ENCODE measurements around the gene ZNF462. TPM values are rescaled to one million over a fixed set of nuclear protein-coding genes. Genes with fewer than 3 reads are reported as not detected.

Gene ZNF462
- total and polyA plus RNA-seq, 9 donors: 5.8 to 87.6 (median 51.2) TPM

DNA sequence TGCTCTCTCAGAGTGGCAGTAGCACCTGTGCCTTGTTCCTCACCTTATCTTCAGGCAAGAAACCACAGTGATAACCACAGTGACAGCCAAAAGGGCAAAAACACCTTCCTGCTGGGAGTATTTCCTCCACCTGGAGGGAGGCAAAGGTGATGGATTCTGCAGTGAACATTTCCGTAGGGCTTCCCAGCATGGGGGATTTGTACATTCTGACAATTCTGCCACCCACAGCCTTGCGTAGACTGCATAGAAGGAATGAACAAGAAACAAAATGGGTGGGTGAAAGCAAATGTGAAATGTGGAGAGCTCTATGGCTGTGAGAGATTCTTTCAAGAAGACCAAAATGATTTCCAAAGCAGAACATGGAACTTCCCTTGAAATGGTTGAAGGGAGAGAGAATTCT lies 111.4 kb downstream of the ZNF462 start:
- no peak overlapping the region for H3K27ac ChIP-seq
- no peak overlapping the region for H3K4me3 ChIP-seq
- H3K9me3 ChIP-seq: no peaks in the 10 kb centered on the region
- H3K36me3 ChIP-seq: no peaks in the 10 kb centered on the region
- 90 to 97% (median 97%) methylated on average over 2 of the region's 2 CpGs for WGBS, 3 donors
- no peaks in the 10 kb centered on the region for H3K4me1 ChIP-seq (ENCODE audit: insufficient read depth)
- DNase-seq: no peak
- TF ChIP-seq POLR2A (IDR thresholded peaks at IDR 0.05): no peak
- no peaks in the 10 kb centered on the region for H3K27me3 ChIP-seq
- intact Hi-C loops (cut with DNase I): no loop called here

DNA sequence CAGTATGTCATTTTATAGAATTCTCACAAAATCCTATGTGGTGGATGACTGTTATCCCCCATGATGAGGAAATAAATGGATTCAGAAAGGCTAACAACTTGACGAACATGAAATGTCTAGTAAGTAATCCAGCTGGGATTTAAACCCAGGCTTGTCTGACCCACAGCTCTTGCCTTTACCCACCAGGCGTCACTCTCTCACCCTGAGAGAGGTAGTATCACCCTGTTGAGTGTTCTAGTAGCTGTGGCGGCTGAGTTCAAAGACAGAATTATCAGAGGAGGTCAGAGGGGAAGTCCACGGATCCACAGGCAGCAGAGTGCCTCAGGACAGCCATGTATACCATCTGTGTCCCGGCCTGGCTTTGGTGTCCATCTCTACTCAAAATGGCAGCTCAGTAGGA lies 113.8 kb downstream of the ZNF462 start:
- no peak for DNase-seq
- H3K4me3 ChIP-seq: no peak overlapping the region
- intact Hi-C loops (cut with DNase I): no loop called here
- H3K9me3 ChIP-seq: no peaks in the 10 kb centered on the region
- H3K4me1 ChIP-seq (ENCODE audit: insufficient read depth): no peaks in the 10 kb centered on the region
- H3K27me3 ChIP-seq: no peaks in the 10 kb centered on the region
- TF ChIP-seq POLR2A (IDR thresholded peaks at IDR 0.05): no peak
- no peak for TF ChIP-seq EP300 (IDR thresholded peaks at IDR 0.05)
- TF ChIP-seq, protein P1, sequence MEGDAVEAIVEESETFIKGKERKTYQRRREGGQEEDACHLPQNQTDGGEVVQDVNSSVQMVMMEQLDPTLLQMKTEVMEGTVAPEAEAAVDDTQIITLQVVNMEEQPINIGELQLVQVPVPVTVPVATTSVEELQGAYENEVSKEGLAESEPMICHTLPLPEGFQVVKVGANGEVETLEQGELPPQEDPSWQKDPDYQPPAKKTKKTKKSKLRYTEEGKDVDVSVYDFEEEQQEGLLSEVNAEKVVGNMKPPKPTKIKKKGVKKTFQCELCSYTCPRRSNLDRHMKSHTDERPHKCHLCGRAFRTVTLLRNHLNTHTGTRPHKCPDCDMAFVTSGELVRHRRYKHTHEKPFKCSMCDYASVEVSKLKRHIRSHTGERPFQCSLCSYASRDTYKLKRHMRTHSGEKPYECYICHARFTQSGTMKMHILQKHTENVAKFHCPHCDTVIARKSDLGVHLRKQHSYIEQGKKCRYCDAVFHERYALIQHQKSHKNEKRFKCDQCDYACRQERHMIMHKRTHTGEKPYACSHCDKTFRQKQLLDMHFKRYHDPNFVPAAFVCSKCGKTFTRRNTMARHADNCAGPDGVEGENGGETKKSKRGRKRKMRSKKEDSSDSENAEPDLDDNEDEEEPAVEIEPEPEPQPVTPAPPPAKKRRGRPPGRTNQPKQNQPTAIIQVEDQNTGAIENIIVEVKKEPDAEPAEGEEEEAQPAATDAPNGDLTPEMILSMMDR (IDR thresholded peaks at IDR 0.05): no peak
- H3K27ac ChIP-seq: no peak overlapping the region
- no peaks in the 10 kb centered on the region for H3K36me3 ChIP-seq
- 93 to 98% (median 97%) methylated on average over 5 of the region's 5 CpGs for WGBS, 3 donors

DNA sequence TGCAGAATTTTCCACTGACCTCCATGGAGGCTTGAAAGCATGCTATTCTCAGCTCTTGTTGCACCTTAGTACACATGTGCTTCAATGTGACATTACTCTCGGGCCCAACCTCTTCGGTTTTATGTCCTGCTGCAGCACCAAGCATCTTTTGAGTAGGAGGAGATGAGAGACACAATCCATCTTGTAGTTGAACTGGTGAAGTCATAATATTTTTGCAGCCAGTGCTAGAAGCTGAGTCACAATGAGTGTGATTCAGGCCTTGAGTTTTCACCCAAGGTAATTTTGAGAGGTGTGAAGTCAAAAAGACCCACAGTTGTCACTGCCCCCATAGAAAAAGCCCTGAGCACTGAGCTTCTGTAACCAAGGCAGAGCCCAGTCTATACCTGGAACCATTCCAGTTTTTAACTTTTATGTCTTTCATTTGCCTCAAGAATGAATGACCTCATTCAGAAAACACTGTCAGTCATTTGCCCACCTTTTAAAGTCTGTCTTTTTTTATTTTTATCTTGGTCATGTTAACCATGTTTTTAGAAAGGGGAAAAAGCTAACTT lies 117.7 kb downstream of the ZNF462 start:
- no peak overlapping the region for H3K27ac ChIP-seq
- no peaks in the 10 kb centered on the region for H3K9me3 ChIP-seq
- H3K4me3 ChIP-seq: no peak overlapping the region
- H3K36me3 ChIP-seq: no peaks in the 10 kb centered on the region
- DNase-seq: no peak
- no peaks in the 10 kb centered on the region for H3K4me1 ChIP-seq (ENCODE audit: insufficient read depth)
- 57 to 66% (median 62%) methylated on average over 2 of the region's 2 CpGs for WGBS, 3 donors
- TF ChIP-seq POLR2A (IDR thresholded peaks at IDR 0.05): no peak
- TF ChIP-seq EP300 (IDR thresholded peaks at IDR 0.05): no peak
- TF ChIP-seq, protein P1 (IDR thresholded peaks at IDR 0.05): no peak
- intact Hi-C loops (cut with DNase I): no loop called here
- H3K27me3 ChIP-seq: no peaks in the 10 kb centered on the region

DNA sequence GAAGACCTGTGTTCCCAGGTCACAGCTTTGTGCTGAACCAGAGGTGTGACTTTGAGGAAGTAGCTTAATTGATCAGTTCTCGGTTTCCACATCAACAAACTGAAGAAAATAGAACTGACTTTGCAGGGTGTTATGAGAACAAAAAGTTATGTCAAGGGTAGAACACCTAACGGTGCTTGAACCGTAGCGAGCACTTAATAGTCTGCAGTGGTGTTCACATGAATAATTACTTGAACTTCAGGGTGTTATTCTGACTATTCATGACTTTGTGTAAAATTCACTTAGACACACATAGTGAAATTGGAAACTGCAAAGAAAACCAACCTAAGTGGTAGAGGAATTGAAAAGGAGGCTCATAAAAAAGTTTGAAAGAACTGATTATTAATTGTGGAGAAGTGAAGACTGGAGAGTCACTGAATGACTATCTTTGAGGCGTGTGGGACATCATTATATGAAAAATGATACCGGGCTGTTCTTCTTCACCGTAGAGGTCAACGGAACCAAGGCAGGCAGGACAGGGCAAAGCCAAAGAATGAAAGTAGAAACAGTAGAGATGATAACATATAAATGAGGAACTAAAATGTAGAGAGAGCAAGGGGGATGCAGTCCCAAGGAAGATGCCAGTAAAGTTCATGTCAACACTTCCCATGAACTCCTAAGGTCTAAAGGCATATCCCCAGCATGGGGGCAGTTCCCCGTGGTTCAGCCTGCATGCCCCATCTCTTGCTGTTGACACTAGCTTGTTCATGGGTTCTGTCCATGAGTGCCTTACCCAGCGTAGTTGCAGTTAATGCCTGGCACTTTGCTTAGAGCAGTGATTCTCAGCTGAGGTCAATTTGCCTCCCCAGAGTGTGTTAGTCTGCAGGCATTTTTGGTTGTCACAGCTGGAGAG lies 118.7 kb downstream of the ZNF462 start:
- no peak for DNase-seq
- Histone ChIP-seq H3K36me3 (no peaks in the 10 kb centered on the region), H3K4me1 (ENCODE audit: insufficient read depth) (no peaks in the 10 kb centered on the region), H3K27ac (no peak overlapping the region), H3K9me3 (no peaks in the 10 kb centered on the region), H3K4me3 (no peak overlapping the region), H3K27me3 (no peaks in the 10 kb centered on the region)
- intact Hi-C loops (cut with DNase I): no loop called here
- 94 to 97% (median 95%) methylated on average over 10 of the region's 10 CpGs for WGBS, 3 donors
- TF ChIP-seq, protein P1 (IDR thresholded peaks at IDR 0.05): no peak
- TF ChIP-seq POLR2A (IDR thresholded peaks at IDR 0.05): no peak
- no peak for TF ChIP-seq EP300 (IDR thresholded peaks at IDR 0.05)

DNA sequence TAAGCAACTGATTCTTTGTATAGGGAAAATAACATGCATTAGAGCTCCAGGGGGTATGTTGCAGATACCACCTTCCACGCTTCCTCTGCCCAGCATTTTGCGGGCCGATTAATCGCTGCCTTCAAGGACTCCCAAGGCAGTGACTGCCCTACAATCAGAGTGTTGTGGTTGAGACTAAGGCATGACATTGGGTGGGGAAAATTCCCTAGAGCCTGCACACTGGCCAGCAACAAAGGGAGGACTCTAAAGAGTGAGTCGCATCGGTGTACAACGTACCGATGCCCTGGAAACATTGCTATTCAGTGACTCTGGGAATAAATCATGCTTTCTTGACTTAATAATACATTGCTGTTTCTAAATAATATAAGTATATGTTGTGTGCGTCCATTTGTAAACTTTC lies 119.7 kb downstream of the ZNF462 start:
- Histone ChIP-seq H3K27ac (no peak overlapping the region), H3K36me3 (no peaks in the 10 kb centered on the region), H3K27me3 (no peaks in the 10 kb centered on the region), H3K9me3 (no peaks in the 10 kb centered on the region), H3K4me3 (no peak overlapping the region), H3K4me1 (ENCODE audit: insufficient read depth) (no peaks in the 10 kb centered on the region)
- intact Hi-C loops (cut with DNase I): no loop called here
- WGBS, 3 donors: 91 to 95% (median 94%) methylated on average over 9 of the region's 9 CpGs
- TF ChIP-seq, protein P1 (IDR thresholded peaks at IDR 0.05): no peak
- TF ChIP-seq EP300 (IDR thresholded peaks at IDR 0.05) (no peak), POLR2A (IDR thresholded peaks at IDR 0.05) (no peak)
- no peak for DNase-seq
